Right lobe of liver (tissue), 4 donors: ENCODE data around the gene ALOX5.

Source experiments
- CTCF ChIP-seq, 4 donors: fragments of 200-600 bp in 3 of 4; fragments of 450-650 bp in 1 of 4; IDR thresholded peaks; one replicate each; pipeline versions ENCODE4 v1.5.1 to v1.8.0; 2016 to 2022; ENCODE audit warnings: antibody characterized with exemption in 4 of 4, mild to moderate bottlenecking in 2 of 4
- POLR2A ChIP-seq: fragments of 450-650 bp; IDR thresholded peaks from one replicate; pipeline ENCODE4 v1.6.1; 2017; ENCODE audit warnings: antibody characterized with exemption, mild to moderate bottlenecking
- donor health status: DM: no; HTN: no; CAD: no.
- donor health status: DM: no; HTN: no; CAD: no.
- donor health status: DM: no; HTN: yes; CAD: no.

GRCh38 chr10:45466784-45467183 is 92.8 kb downstream of the ALOX5 start:
- TF ChIP-seq POLR2A: no peak
- no peak for TF ChIP-seq CTCF (IDR thresholded peaks at IDR 0.05)
